Measurements from ENCODE around the gene RPUSD3.

Gene RPUSD3

DNA sequence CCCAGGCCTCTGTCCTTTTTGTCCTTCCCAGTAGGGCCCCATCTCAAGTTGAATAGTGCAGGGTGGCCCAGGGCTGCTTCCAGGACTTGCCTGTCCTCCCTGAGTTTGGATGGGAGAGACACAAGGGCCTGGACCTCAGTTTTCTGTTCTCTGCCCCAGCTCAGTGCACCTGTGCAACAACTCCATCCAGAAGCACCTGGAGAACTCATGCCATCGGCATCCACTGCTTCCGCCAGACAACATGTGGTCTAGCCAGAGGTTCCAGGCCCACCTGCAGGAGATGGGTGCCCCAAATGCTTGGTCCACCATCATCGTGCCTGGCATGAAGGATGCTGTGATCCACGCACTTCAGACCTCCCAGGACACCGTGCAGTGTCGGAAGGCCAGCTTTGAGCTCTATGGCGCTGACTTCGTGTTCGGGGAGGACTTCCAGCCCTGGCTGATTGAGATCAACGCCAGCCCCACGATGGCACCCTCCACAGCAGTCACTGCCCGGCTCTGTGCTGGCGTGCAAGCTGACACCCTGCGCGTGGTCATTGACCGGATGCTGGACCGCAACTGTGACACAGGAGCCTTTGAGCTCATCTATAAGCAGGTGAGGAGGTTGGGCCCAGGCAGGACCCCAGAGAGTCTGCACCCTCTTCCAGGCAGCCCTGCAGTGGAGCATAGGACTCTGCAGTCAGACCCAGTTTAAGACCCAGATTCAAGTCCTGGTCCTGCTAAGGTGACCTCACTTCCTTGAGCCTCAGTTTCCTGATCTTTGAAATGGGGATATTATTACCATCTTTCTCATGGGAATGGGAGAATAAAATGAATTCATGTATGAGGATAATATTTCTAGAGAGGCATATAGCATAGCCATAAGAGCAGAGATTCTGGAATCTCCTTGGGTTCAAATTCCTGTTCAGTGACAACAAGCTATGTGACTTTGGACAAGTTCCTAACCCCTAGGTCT, 14.7 kb downstream of the RPUSD3 start:
- no peak for DNase-seq

DNA sequence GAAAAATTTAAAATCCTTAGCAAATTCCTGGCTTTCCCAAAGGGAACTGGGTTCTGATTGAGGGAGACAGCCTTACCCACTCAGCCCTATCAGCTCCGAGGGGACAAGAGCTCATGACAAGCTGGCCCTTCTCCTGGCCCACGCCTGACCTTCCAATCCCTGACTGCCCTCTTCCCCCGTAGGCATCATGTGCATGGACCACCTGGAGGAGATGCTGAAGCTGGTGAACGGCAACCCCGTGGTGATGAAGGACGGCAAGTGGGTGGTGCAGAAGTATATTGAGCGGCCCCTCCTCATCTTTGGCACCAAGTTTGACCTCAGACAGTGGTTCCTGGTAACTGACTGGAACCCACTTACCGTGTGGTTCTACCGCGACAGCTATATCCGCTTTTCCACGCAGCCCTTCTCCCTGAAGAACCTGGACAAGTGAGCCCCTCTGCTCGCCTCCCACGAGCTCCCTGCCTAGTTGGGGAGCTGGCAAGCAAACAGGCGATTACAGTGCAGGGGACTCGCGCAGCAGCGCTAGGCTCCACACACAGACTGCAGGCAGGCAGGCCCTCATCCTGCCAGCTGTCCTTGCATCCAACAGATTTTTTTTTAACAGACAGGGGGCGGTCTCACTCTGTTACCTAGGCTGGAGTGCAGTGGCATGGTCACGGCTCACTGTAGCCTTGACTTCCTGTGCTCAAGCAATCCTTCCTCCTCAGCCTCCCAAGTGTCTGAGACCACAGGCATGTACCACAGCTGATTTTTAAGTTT, 16.8 kb downstream of the RPUSD3 start:
- DNase-seq = peak in 1 of 2 donors; percentile 30

- no peak for DNase-seq
Observed at GRCh38 chr3:9825451-9826040, 18.3 kb downstream of the RPUSD3 start.

DNA sequence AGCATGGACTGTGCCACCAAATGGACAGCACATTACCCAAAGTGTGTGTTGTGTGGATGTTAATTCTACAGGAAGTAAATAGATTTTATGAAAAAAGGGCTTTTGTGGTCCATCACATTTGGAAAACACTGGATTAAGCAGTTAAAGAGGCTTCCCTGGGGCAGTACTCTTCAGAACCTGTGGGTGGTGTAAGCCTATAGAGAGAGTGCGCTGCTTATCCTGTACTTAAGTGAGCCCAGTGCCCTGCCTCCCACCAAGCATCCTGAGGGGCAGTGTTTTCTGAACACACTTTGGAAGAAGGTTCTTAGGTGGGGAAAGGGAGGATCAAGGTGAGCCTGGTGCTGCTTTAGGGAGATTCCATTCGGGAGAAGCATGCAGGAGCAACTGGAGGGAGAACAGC, 22.9 kb downstream of the RPUSD3 start:
- no peak for DNase-seq

- DNase-seq = no peak
Observed at GRCh38 chr3:9820543-9820942, 23.3 kb downstream of the RPUSD3 start.

DNA sequence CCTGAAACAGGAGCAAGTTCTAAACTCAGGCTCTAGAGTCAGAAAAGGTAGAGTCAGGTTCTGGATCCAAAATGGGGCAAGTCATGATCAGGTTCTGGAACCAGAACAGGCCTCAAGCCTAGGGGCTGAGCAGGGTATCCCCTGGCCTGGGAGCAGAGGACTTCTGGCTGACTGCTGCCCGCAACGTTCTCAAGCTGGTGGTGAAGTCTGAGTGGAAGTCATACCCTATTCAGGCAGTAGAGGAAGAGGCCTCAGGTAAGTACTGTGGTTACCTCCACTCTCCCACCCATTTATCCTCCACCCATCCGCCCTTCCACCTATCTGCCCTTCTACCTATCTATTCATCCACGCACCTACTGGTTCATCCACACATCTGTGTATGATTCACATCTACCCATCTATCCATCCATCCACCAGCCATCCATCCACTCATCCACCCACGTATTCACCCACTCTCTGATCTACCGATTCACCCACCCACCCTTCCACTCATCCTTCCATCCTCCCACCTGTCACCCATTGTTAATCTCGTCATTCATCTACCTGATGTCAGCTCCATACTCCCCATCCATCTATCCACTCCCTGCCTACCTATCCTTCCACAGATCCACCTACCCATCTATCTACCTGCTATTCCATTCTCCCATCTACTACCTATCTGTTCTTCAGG, 25.0 kb downstream of the RPUSD3 start:
- DNase-seq = no peak

GRCh38 chr3:9817436-9817835, 26.4 kb downstream of the RPUSD3 start:
- no peak for DNase-seq

DNA sequence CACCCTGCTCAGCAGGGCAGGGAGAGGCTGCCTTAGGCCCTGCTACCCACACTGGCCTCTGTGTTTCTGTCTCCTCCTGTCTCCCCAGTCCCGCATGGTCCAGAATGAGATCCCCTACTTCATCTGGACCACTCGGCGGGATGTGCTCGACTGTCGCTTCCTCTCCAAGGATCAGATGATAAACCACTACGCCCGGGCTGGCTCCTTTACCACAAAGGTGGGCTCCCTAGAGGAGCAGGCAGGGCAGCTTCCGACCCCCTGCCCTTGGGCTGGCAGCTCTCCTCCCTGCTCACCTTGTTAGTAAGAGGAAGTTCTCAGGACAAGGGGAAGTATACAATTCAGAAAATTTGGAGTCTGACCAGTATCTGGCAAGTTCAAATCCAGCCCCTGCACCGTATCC, 27.8 kb downstream of the RPUSD3 start:
- DNase-seq = no peak

DNA sequence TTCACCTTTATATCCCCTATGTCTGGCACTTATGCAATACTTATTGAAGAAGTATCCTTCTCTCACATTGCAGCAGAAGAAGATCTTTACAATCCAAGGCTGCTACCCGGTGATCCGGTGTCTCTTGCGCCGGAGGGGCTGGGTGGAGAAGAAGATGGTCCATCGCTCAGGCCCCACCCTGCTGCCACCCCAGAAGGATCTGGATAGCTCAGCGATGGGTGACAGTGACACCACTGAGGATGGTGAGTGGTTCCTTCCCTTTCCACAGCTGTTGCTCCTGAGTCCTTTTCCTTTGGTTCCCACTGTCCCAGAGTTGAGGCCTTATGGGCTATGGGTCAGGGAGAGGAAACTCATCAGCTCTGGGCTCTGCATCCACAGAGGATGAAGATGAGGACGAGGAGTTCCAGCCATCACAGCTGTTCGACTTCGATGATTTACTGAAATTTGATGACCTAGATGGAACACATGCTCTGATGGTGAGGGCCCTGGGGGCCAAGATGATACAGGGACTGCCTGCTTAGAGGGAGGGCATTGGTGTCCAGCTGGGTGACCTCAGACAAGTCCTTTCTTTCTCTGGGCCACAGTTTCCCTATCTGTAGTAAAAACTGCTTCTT, 30.8 kb downstream of the RPUSD3 start:
- DNase-seq = no peak

DNA sequence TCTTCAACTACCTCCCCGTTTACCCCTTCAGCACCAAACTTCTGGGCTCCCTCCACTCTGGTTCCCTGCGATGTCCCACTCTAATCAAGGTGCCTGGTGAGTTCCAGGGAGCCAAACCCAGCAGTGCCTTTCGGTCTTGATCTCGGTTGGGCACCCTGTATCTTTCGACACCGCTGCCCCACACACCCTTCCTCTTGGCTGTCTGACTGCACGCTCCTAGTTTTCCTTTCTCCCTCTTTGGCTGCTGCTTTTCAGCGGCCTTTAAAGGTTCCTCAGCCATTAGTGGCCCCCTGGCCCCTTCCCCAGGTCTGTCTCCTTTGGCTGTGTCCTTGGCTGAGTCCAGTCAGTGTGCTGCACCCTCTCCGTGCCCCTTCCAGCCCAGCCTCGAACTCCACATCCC, 33.0 kb downstream of the RPUSD3 start:
- no peak for DNase-seq

DNA sequence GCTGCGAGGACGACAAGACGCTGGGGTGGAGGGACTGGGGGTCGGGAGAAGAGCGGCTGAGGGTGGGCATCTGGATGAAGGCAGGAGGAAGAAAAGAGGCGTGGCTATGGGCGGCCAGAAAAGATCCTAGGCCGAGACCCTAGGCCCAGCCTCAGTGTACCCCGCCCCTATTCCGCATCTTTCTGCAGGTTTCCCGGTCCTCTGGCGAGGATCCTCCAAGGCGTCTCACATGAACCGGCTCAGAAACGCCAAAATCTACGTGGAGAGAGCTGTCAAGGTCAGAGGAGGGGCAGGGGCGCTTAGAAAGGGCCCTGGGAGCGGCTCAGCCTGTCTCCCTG, 33.4 kb downstream of the RPUSD3 start:
- no peak for DNase-seq

DNA sequence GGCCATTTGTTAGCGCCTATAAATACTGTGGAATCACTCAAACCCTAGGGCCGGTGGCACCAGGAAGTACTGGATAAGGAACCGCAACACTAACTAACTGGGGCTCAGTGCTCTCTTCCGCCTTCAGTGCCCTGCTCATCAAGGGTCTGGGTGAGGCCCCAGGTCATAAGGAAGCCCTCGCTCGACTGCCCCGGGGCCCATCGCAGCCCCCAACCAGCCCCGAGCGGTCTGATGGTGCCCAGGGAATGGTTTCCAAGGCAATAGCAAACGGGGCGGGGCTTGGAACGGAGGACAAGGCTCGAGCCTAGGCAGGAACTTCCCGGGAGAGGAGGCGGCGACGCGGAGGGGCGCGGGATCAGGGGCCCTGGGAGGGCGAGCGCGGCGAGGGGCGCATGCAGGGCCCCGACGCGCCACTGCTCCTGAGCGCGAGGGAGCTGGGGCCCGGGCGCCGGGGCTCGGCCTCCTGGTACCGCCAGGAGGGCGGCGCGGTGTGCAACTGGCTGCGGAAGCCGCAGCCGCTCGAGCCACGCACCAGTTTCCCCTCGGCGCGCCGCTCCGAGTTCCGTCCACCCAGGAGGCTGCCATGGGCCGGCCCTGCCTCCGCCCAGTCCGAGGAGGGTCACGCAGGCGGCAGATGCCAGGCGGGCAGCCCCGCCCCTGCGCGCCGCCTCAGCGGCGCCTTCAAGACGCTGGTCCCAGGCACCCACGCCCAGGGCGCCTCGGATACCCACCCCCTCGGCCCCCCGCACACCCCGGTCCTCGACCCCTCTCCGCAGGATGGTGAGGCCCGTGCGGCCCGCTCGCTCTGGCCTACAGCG, 34.0 kb downstream of the RPUSD3 start, which contains the start of gene TTLL3:
Gene TTLL3 (plus strand): TSS at position 648 of the 818 bp plus-strand sequence. CDS start 400 bp downstream, outside the sequence.
- DNase-seq = peak; percentile 42 to 50

- no peak for DNase-seq
Observed at GRCh38 chr3:9809239-9809614, 34.6 kb downstream of the RPUSD3 start.

GRCh38 chr3:9808345-9809037, 35.3 kb downstream of the RPUSD3 start:
- peak; percentile 57 to 58 for DNase-seq

DNA sequence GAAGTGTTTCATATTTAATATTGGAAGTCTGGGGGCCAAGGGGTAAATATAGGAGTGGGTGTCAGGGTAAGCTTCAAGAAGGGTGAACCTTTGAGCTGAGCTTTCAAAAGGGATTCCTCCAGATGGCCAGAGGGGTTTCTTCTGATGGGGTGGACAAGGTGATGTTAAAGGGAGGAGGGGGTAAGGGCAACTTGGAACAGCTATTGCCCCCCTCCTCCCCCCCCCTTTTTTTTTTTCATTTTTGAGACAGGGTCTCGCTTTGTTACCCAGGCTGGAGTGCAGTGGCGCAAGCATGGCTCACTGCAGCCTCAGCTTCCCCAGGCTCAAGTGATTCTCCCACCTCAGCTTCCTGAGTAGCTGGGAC, 35.8 kb downstream of the RPUSD3 start:
- no peak for DNase-seq

- DNase-seq = no peak
Observed at GRCh38 chr3:9806688-9807589, 36.9 kb downstream of the RPUSD3 start.

DNA sequence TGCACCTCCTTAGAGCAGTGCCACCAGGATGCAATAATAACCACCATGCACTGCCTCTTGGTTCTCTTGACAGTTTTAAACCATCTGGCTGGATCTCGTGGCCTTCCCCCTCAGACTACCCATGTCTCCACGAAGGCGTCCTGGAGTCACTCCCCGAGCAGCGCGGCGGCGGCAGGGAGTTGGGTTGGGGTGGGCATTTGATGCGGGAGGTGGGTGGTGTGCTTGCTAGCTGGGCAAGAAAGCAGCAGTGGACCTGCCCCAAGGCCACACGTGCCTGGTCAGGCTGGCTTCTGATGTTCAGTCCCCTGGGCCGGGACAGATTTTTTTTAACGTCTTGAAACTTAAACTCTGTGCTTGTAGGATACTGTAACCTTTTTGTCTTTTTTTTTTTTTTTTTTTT, 37.7 kb downstream of the RPUSD3 start:
- DNase-seq = no peak

GRCh38 chr3:9804996-9805395, 38.8 kb downstream of the RPUSD3 start:
- DNase-seq = no peak

DNA sequence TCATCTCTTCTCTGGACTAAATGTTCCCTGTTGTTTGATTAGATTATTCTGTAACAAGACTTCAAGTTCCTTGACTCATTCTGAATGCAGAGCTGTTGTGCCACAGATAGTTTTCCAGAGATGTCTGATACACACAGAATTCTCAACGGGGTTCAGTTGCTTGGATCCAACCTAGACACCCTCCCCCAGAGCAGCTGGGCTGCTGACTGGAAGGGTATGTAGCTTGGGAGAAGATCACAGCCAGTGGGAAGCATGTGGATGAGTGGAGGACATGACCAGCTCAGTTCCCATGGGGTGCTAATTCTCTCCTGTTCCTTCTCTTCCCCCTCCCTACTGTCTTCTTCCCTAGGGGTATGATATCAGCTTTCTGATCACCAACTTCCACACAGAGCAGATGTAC, 40.3 kb downstream of the RPUSD3 start:
- DNase-seq = no peak

GRCh38 chr3:9800529-9800928, 43.3 kb downstream of the RPUSD3 start:
- no peak for DNase-seq

All from CD4-positive, alpha-beta T cell treated with Interleukin-4 for 1 hour (primary cell).